Esophagus muscularis mucosa (tissue), 4 donors: Measurements from ENCODE around the gene POFUT2. TPM values are rescaled to one million over a fixed set of nuclear protein-coding genes. Genes with fewer than 3 reads are reported as not detected.

Experiments
- DNase-seq: peaks from one replicate; pipeline ENCODE4 v3.0.0-alpha.2; 2017; ENCODE audit errors: extremely low spot score
- H3K27ac ChIP-seq, 4 donors: fragments of 200-600 bp; sonication (generic); replicated peaks in 1 of 4; 1 replicate in 3 of 4; 2 replicates in 1 of 4; pipeline ENCODE4 v1.5.1; 2016 to 2019; ENCODE audit warnings: mild to moderate bottlenecking in 1 of 4
- H3K27me3 ChIP-seq, 4 donors: fragments of 200-600 bp; sonication (generic); one replicate each; pipeline versions ENCODE4 v1.5.1 to v1.6.0; 2016 to 2019
- H3K36me3 ChIP-seq, 4 donors: fragments of 200-600 bp; sonication (generic); one replicate each; pipeline ENCODE4 v1.5.1; 2016 to 2019
- H3K4me1 ChIP-seq, 4 donors: fragments of 200-600 bp; sonication (generic); one replicate each; pipeline ENCODE4 v1.5.1; 2016 to 2019
- H3K4me3 ChIP-seq, 4 donors: fragments of 200-600 bp; sonication (generic); 1 replicate in 2 of 4; 2 replicates in 2 of 4; pipeline ENCODE4 v1.5.1; 2016 to 2019; ENCODE audit warnings: mild to moderate bottlenecking in 4 of 4, moderate library complexity in 1 of 4
- H3K9me3 ChIP-seq, 4 donors: fragments of 200-600 bp; sonication (generic); 1 replicate in 3 of 4; 2 replicates in 1 of 4; pipeline ENCODE4 v1.5.1; 2016 to 2019
- CTCF ChIP-seq, 3 experiments: fragments of 200-600 bp in 2 of 3; fragments of 450-650 bp in 1 of 3; sonication (generic) in 2 of 3; IDR thresholded peaks; one replicate each; pipeline ENCODE4 v1.5.1; 2017 to 2019; ENCODE audit warnings: antibody characterized with exemption in 3 of 3, mild to moderate bottlenecking in 2 of 3, moderate library complexity in 1 of 3
- EP300 ChIP-seq: sonication (generic); formaldehyde crosslinking; IDR thresholded peaks from one replicate; pipeline ENCODE4 v1.6.1; 2017; ENCODE audit warnings: antibody characterized with exemption
- POLR2A ChIP-seq: fragments of 450-650 bp; IDR thresholded peaks from one replicate; pipeline ENCODE4 v1.6.1; 2017; ENCODE audit warnings: antibody characterized with exemption, moderate library complexity, mild to moderate bottlenecking, low read depth
- POLR2AphosphoS5 ChIP-seq, 2 donors: sonication (generic); formaldehyde crosslinking; IDR thresholded peaks; one replicate each; pipeline ENCODE4 v1.6.1; 2017; ENCODE audit warnings: antibody characterized with exemption in 2 of 2
- WGBS: methylation state at CpG from one replicate; pipeline ENCODE4 v1.1.5; 2018; 5-methylcytosine and 5-hydroxymethylcytosine counted together
- intact Hi-C: fragments of 100-400 bp; cut with DNase I; formaldehyde crosslinking; loops from one replicate; pipeline ENCODE4 v1.15.1; 2023
- total RNA-seq, 4 donors: library from RNA; depleted of rRNA; stranded (reverse); fragments of >200 nt; gene quantifications; one replicate each; pipeline versions ENCODE4 v1.1.0 to v1.2.1, GENCODE V29; 2016

POFUT2 gene
- total RNA-seq, 4 donors from 2014 or later, result 15.8 to 21.6 (median 18.7) TPM

GRCh38 chr21:45292399-45293219, 4.9 kb upstream of the POFUT2 start:
- peak overlapping the region in 1 of 4 donors; percentile 18 for H3K4me3 ChIP-seq
- no peaks in the 10 kb centered on the region for H3K36me3 ChIP-seq
- intact Hi-C loops, result loop anchor here (1.0 kb wide), 1 partner anchor 147 kb away; no protein-coding TSS in a partner anchor
- 17% methylated on average over 3 of the region's 24 CpGs for WGBS
- H3K9me3 ChIP-seq, result no peaks in the 10 kb centered on the region
- peak; percentile 95 for DNase-seq
- peak; percentile 57 to 83 for TF ChIP-seq POLR2AphosphoS5 (IDR thresholded peaks at IDR 0.05)
- no peak for TF ChIP-seq POLR2A
- no peak for TF ChIP-seq EP300
- peak in 2 of 3 experiments; percentile 99 to 100 for TF ChIP-seq CTCF (IDR thresholded peaks at IDR 0.05)
- H3K4me1 ChIP-seq, result peaks cover 46 to 67% (median 63%) of the 10 kb centered on the region in 4 donors
- peak overlapping the region; percentile 85 to 93 (median 90) for H3K27ac ChIP-seq
- no peaks in the 10 kb centered on the region for H3K27me3 ChIP-seq

GRCh38 chr21:45291613-45292398, 4.1 kb upstream of the POFUT2 start:
- no peaks in the 10 kb centered on the region for H3K9me3 ChIP-seq
- 72% methylated on average over 15 of the region's 34 CpGs for WGBS
- peak overlapping the region; percentile 85 to 93 (median 90) for H3K27ac ChIP-seq
- H3K27me3 ChIP-seq, result no peaks in the 10 kb centered on the region
- no peak overlapping the region for H3K4me3 ChIP-seq
- TF ChIP-seq EP300 (no peak), CTCF (IDR thresholded peaks at IDR 0.05) (no peak), POLR2AphosphoS5 (IDR thresholded peaks at IDR 0.05) (no peak), POLR2A (no peak)
- H3K4me1 ChIP-seq, result peaks cover 48 to 71% (median 67%) of the 10 kb centered on the region in 4 donors
- intact Hi-C loops, result loop anchor here (1.0 kb wide), 1 partner anchor 147 kb away; no protein-coding TSS in a partner anchor
- no peak for DNase-seq
- H3K36me3 ChIP-seq, result no peaks in the 10 kb centered on the region

DNA sequence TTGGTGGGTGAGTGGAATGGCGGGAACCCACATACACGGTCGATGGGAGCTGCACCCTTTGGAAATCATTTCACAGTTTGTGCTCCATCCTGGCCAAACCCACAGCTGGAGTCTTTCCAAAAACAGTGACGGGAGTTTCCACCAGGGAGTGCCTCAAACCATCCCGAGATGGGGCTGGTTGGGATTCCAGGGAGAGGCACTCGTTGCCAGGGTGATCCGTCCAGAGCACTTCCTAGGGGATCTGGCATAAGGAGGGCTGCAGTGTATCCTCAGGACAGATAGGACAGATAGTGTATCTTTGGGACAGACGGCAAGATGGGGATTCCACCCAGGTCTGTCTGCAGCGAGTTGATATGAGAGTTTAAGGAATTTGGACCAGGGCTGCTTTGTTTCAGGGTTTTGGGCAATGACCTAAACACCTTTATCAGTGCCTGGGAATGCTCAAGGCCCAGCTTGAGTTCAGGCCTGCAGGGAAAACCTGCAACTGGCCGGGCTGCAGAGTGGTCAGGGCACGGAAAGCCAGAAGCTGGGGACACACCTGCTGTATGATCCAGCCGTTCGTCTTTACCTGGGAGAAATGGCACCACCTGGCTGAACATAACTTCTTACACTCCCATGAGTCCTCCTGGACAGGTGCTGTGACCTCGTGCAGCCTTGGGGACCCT, 3.4 kb upstream of the POFUT2 start:
- TF ChIP-seq CTCF (IDR thresholded peaks at IDR 0.05), result no peak
- TF ChIP-seq POLR2AphosphoS5 (IDR thresholded peaks at IDR 0.05), result no peak
- TF ChIP-seq POLR2A, result no peak
- TF ChIP-seq EP300, result no peak
- Histone ChIP-seq H3K27ac (peak overlapping the region; percentile 85 to 93 (median 90)), H3K27me3 (no peaks in the 10 kb centered on the region), H3K9me3 (no peaks in the 10 kb centered on the region), H3K4me1 (peaks cover 53 to 78% (median 73%) of the 10 kb centered on the region in 4 donors), H3K36me3 (peaks cover 0 to 4% (median under 1%) of the 10 kb centered on the region in 4 donors), H3K4me3 (no peak overlapping the region)
- intact Hi-C loops, result no loop called here
- no peak for DNase-seq
- WGBS, result 38% methylated on average over 6 of the region's 14 CpGs

- H3K27me3 ChIP-seq, result no peaks in the 10 kb centered on the region
- H3K27ac ChIP-seq, result peak overlapping the region in 3 of 4 donors; percentile 17 to 93 (median 91)
- H3K4me3 ChIP-seq, result no peak overlapping the region
- H3K36me3 ChIP-seq, result peaks cover 10 to 16% (median 12%) of the 10 kb centered on the region in 4 donors
- H3K9me3 ChIP-seq, result no peaks in the 10 kb centered on the region
- intact Hi-C loops, result no loop called here
- DNase-seq, result no peak
- peaks cover 46 to 76% (median 69%) of the 10 kb centered on the region in 4 donors for H3K4me1 ChIP-seq
- 88% methylated on average over 19 of the region's 19 CpGs for whole genome bisulfite sequencing
- TF ChIP-seq EP300, result no peak
- TF ChIP-seq POLR2A, result no peak
- peak in 1 of 3 experiments; percentile 9 for TF ChIP-seq CTCF (IDR thresholded peaks at IDR 0.05)
Measured at GRCh38 chr21:45289655-45290515, 2.2 kb upstream of the POFUT2 start.
